Measurements from ENCODE around the gene TWF1.

Gene TWF1

DNA sequence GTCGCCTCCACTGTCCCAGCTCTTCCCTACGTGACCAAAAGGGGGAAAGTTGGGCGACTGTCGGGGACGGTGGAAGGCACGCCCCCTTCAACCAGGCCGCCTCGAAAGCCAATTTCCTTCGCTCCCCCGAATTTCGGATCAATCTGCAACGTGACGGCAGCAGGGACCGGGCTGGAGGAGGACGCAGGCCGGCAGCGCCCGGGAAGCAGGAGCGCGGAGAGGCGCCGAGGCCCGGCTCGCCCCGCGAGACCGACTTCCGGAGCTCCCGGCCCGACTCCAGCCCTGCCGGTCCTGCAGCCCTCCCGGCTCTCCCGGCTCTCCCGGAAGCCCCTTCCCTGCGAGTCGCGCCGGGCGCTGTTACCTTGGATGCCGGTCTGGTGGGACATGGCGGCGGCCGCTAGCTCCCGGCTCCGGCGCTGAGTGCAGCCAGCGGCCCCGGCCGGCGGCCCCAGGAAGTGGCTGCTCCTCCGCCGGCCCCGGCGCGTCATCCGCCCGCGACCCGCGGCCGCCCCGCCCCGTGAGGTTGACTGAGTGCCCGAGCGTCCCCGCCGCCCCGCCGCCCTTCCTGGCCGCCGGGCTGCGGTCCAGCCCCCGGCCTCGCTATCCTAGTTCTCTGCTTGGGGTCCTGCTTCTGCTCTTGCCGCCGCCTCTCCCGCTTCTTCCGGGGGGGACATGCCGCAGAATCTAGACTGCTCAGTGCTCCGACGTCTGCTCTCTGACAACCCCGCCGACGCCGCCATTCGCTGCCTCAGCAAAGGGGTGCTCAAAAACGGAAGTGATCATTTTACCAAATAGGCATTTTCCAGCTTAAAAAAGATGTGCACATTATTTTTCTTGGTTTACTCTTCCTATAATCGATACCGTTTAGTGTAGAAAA, at the start of gene TWF1:
TSS of gene TWF1 (minus strand) at position 458 of the 877 bp plus-strand sequence. CDS start at position 386, 72 bp downstream.
- DNase-seq (ENCODE audit: low read depth): peak; percentile 84

DNA sequence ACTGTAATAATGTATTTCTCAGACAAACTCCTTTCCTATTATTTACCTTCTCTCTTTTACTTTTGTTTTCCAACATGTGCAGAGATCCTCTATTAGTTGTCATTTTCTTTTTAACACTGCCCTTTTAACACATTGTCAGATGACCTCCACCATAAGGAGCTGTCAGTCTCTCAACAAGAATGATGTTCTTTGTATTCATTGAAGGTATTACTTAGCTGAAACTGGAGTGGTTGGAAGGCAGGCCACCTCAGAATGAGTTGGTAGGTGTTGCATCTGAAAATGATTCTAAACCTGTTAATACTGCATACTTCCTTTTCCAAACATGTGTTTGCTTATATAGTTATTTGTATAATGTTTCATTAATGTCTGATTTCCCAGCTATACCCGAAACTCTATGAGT, 46.6 kb upstream of the TWF1 start:
- no peak for DNase-seq (ENCODE audit: low read depth)

DNA sequence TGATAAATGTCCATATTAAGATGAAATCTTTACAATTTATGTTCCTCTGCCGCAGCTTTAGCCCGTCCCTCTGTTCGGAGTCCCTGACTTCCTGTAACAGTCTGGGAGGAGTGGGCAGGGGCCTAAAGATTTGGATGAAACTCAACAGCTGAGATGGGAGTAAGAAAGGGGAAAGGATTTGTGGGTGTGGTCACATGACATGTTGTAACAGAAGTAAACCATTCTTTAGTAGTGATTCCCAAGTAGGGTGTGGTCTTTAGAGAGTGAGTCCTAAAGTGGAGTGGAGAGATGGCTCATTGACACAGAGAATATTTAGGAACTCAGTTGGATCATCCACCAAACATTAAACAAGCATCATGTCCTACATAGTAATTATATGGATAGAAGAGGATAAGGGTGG, 42.7 kb upstream of the TWF1 start:
- DNase-seq (ENCODE audit: low read depth): no peak

DNA sequence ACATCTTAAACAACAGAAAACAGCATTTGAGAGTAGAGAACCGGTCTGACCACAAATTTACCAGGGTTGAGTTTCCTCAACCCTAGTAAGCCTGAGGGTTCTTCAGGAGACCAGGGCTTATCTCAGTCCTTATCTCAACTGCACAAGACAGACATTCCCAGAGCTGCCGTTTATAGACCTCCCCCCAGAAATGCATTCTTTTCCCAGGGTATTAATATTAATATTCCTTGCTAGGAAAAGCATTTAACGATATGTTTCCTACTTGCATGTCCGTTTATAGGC, 42.0 kb upstream of the TWF1 start:
- no peak for DNase-seq (ENCODE audit: low read depth)

DNA sequence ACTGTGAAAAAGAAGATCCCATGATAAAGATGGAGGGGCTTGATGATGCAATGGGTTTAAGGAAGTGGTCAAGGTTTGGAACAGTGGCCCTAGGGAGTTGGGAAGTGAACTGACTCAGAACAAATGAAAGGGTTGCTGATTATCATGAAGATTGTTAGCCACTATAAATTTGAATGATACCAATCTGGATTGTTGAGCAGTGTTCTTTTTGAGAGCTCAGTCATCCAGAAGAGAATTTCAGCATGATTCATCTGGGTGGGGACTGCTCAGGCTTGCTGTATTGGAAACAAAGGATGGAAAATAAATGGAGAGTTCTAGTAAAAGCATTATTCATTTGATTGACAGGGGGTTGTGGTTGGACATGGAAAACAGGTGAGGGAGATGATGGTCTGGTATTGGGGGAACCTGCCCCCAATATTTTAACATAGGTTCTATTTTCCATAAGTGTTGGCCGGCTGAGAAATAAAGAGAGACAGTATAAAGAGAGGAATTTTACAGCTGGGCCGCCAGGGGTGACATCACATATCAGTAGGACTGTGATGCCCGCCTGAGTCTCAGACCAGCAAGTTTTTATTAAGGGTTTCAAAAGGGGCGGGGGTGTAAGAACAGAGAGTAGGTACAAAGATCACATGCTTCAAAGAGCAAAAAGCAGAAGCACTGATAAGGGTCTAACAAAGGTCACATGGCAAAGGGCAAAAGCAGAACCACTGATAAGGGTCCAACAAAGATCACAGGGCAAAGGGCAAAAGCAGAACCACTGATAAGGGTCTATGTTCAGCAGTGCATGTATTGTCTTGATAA, 41.5 kb upstream of the TWF1 start:
- DNase-seq (ENCODE audit: low read depth): peak; percentile 56

DNA sequence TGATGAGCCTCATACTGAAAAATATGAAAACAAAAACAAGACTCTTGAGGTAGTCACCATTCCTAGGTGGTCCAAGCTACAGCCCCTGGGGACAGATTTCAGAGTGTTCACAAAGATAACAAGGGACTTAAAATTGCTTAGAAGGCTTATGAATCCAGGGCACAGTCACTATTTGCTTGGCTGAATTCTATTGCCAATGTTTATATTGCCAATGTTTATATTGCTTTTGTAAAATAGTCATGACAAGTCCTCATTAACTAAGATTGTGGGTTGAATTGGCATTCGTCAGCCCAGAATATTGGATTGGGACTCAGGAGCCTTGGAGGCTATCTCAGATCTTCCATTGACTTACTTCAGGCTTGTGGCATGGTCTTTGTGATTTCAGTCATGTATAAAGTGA, 36.1 kb upstream of the TWF1 start:
- no peak for DNase-seq (ENCODE audit: low read depth)

DNA sequence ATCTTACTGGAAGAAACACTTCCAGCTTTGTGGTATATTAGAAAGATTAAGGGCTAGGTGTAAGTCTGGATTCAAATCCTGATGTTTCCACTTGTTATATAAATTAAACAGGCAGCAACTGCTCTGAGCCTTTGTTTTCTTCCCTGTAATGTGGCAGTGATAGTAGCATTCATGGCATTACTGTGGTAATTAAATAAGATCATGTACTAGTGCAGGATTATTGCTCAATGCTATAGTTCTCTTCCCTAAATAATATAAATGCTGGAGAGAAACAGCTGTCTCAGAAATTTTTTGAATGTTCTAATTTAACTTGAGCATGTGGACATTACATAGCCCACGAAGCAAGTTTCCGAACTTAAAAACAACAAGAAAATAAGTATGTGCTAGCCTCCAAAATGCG, 35.1 kb upstream of the TWF1 start:
- no peak for DNase-seq (ENCODE audit: low read depth)

DNA sequence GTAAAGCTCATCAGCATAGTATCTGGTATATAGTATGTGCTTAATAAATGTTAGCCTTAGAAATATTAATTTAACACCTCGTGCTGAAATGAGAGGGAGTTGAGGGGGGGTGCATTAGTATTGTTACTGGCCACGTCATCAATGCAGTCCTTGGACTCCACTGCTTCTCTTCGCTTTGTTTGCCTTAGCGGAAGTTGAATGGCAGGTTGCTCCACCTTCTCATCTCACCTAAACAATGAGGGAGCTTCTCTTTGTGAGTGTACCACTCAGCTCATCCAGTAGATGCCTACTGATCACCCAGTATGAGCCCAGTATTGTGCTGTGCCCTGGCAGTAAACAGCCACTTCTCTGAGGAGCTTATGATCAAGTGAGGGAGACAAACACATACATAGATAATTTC, 34.2 kb upstream of the TWF1 start:
- DNase-seq (ENCODE audit: low read depth): no peak

DNA sequence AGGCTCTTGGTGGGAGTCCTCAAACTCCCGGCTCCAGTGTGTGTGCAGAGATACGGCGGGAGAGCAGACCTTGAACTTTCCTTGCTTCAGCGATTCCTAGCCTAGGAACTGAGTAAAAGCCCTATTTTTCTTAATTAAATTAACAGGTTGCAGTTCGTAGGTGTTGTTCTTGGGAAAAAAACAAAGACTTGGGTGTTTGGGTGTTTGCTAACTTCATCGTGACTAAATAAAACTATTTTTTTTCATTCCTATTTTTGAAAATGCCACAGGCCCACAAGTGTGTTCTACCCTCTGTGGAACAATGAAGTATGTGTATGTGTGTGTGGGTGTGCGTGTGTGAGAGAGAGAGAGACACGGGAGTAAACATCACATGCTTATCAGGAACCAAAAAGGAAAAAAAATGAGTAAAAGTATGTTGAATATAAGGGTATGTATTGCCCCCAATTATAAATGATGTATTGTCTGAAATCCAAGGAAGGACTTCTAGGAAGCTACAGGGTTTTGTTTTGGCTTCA, 30.4 kb upstream of the TWF1 start:
- DNase-seq (ENCODE audit: low read depth): peak; percentile 39

DNA sequence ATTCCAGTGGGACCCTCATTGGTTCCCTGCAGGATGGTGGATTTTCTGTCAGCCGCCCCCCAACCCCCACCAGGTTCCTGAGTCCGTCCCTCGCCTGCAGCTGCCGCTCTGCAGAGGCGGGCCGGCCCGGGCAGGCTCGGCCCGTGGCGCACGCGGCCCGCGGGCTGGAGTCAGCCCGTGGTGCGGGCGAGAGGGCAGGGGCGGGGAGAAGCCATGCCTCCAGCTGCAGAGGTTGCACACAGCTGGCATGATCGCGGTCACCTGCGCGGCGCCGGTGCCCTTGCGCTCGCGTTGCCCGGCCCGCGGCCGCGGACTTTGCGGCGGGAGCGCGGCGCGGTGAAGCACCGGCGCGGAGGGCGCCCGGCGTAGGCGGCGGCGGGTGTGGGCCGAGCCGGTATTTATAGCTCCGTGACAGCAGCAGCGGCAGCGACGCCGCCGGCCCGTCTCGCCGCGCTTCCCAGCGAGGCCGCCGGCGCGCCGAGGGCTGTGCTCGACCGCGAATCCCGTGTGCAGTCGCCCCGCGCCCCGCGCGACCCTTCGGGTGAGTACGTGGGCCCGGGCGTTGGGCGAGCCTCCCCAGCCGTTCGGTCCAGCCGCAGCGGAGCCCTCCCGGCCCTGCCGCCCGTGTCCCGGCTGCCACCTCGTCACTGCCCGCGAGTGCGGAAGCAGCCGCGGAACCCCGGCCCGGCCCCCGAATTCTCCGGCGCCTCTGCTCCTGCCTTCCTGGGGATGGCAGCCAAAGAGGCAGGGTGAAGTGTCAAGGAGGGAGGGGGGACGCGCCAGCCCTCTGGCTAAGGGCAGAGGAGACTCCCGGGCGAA, 29.7 kb upstream of the TWF1 start, which contains the start of gene TMEM117:
TSS of gene TMEM117 (plus strand) at position 426 of the 819 bp plus-strand sequence.
- peak; percentile 74 for DNase-seq (ENCODE audit: low read depth)

DNA sequence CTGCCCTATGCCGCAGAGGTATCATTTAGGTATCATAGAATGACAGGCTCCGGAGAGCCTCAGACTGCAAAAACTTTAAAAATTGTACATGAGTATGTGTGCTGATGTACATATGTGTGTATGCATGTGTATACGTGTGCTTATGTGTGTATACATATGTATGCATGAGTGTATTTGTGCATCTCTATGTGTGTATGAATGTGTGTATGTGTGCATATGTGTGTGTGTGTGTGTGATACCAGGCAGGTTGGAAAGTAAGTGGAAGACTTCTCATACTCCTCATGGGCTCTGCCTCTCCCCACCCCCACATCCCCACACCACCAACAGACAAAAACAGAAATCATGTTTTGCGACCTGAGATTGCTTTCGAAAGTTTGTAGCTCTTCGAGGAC, 29.1 kb upstream of the TWF1 start:
- DNase-seq (ENCODE audit: low read depth): no peak

DNA sequence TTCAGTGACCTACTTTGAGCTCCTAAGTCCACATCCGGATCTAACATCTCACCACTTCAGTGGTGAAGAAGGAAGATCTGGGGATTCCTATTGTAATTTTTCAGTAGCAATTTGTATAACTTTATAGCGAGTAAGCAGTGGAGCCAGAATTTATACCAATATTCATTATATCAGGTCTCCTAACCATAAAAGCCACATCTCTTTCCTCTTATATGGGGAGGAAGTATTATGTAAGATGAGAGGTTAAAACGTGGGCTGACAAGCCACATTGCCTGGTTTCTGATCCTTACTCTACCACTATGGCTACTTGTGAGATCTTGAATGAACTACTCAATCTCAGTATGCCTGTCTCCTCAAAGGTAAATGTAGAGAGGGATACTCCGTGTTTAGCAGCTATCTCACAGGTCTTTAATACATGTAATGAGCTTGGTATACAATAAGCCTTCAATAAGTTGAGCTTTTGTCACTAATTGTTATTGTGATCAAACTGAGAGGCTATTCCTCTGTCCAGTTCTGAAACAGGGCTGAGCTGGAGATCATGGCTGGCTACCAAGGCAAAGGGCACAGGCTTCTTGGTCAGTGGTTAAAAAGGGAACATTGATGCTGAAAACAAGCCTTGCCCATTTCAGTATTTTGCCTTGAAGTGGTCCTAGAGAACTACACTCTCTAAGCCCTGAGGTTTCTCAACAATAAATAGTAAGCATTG, 26.5 kb upstream of the TWF1 start:
- DNase-seq (ENCODE audit: low read depth): no peak

DNA sequence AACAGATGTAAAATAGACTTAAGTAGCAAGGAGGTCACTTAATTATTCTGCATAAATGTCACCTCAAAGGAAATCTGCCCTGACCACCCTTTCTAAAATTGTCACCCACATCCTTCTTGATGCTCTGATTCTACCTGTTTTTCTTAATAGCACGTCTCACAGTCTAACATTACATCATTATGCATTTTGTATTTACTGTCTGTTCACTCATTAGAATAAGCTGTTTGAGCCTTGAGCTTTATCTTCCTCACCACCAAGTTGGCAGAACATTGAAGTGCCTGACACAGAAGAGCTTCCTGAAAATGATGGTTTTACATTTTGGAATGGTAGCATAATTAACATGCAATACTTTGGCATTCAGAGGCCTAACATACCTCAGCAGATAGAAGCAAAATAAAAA, 21.0 kb upstream of the TWF1 start:
- no peak for DNase-seq (ENCODE audit: low read depth)

DNA sequence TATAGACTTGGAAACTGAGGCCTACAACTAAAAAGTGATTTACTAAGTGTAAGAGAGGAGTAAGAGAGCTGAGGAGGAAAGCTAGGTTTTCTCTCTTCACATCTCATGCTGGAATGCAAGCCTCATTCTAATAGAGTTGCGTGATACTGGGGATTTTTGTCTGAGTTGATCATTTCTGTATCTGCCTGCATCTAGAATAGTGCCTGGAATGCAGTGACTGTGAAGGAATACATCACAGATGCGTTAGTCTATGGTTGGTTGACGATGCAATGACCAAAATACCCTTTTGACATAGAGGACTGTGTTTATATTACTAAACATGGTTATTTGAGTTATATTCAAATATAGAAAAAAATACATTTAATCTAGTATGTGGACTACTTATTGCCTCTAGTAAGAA, 20.6 kb upstream of the TWF1 start:
- peak; percentile 41 for DNase-seq (ENCODE audit: low read depth)

DNA sequence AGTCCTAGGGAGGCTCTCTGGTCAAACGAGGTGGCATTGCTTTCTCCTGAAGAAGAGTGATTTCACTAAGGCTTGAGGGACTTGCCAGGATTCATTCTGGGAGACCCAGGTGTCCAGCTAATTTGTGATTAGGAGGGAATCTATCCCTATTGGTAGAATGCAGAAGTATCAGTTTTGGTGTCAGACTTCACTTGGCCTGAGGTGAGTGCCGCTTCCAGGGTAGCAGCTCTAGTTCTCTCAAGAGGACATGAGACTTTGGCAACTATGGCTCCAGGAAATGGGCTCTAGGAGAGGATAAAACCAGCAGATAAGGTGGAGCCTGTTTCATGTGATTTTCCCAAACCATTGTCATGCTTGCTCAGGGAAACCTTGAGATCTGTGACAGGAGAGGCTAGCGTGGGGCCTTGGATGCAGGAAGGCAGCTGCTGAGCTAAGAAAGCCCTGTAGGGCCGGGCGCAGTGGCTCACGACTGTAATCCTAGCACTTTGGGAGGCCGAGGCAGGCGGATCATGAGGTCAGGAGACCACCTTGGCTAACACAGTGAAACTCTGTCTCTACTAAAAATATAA, 18.2 kb upstream of the TWF1 start:
- no peak for DNase-seq (ENCODE audit: low read depth)

DNA sequence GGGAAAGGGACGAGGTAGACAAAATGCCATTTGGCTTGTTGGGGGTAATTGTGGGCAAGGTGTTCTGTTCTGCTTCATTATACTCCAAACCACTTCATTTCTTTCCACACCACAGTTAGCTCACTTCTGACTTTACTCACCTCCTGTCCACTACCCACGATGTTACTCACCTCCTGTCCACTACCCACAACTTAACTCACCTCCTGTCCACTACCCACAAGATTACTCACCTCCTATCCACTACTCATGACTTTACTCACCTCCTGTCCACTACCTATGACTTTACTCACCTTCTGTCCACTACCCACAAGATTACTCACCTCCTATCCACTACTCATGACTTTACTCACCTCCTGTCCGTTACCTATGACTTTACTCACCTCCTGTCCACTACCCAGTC, 10.1 kb upstream of the TWF1 start:
- no peak for DNase-seq (ENCODE audit: low read depth)

DNA sequence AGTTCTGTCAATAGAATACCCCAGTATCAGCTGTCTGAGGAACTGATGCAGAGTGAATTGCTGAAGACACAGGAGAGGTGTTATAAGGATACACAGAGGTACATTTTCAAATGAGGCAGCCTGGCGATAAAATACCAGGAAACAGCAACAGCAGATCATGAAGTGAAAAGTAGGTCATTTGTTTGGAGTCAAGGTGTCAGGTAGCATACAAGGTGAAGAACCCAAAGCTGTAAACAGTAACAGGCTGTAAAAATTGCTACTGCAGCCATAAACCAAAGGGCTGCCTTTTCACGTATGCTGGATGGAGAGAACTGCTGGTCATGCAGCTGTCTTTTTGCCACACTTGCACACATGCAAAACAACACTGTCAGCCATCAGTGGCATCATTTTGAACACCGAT, 9.3 kb upstream of the TWF1 start:
- no peak for DNase-seq (ENCODE audit: low read depth)

DNA sequence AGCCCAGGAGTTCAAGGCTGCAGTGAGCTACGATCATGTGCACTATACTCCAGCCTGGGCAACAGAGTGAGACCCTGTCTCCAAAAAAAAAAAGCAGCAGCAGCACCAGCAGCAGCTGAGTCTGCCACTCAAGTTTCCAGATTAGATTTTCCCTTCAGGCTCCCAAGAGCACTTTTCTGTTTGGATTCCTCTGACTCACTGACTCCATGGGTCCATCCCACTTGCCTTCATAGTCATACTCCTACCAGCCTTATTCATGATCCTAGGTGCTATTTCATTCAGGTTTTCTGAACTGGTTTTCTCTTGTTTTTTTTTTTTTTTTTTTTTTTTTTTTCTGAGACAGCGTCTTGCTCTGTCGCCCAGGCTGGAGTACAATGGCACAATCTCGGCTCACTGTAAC, 6.8 kb upstream of the TWF1 start:
- peak; percentile 25 for DNase-seq (ENCODE audit: low read depth)

DNA sequence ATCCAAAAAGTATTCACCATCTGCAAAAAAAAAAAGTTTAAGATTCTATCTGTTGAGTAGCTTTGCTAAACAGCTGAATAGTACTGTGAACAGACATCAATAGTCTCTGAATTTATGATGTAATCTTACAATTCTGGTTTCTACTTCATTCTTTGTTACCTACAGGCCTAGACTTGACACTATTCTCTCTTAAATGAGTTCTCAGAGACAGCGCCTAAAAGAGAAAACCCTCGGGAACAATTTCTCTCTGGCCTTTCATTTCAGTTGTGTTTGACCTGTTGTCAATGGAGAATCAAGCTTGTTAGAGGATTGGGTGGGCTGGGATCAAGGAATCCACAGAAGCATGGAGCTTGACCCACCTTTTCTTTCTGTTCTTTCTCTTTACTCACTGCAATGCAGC, 5.9 kb upstream of the TWF1 start:
- DNase-seq (ENCODE audit: low read depth): no peak

DNA sequence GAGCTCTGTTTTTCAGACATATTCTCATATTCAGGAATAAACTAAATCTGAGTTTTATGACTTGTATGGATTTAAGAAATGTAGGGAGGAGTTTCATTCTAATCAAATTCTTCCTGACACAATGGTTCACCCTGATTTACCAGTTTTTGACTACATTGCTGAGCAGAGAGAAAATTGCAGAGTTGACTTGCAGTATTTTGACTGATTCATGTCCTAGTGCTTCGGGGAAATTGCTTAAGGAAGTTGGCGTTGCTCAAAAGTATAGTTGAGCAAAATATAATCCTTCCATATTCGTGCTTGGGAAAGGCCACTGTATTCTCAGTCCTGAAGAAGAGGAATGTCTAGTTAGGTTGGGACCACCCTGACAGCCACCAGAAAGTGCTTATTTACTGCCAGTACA, 1.3 kb upstream of the TWF1 start:
- DNase-seq (ENCODE audit: low read depth): no peak

DNA sequence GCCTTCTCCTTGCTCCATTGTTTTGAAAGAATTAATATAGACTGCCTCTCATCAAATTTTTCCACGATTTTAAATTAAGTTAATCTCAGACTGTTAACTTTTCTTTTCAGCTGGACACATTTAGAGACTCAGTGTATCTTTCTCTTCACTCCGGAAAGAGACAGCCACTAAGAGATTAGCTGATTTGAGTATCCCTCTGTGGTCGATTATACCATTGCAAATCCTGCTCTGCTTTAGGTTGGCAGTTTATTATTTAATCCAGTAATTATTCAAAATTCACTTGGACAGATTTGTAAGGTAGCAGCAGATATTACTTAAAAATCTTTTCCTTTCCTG, 588 bp upstream of the TWF1 start:
- no peak for DNase-seq (ENCODE audit: low read depth)
